Pancreas (tissue), 10 donors: ENCODE measurements around the gene STAC2. TPM values are rescaled to one million over a fixed set of nuclear protein-coding genes. Genes with fewer than 3 reads are reported as not detected.
A peak's percentile ranks its signal among the peaks of the same experiment; 100 is the strongest.

Experiments used
- ATAC-seq, 4 donors: fragments of 200-7000 bp; cut with Tn5 transposase; one replicate each; pipeline versions ENCODE4 v1.8.0 to v1.9.1; 2020; ENCODE audit warnings: mild to moderate bottlenecking in 4 of 4, moderate library complexity in 4 of 4
- DNase-seq, 6 donors: peaks; one replicate each; pipeline ENCODE4 v3.0.0-alpha.2; 2020
- FAIRE-seq: peaks from 2 replicates; lab custom pipeline; 2012; peaks lifted over from hg19 to GRCh38; lab: Jason Lieb, UNC
- H3K27ac ChIP-seq, 4 donors: fragments of 200-600 bp; sonication (generic); 1 replicate in 3 of 4; 2 replicates in 1 of 4; pipeline versions ENCODE4 v1.5.0 to v1.8.0; 2020
- H3K27me3 ChIP-seq, 4 donors: fragments of 200-600 bp; one replicate each; pipeline ENCODE4 v1.8.0; 2021
- H3K36me3 ChIP-seq, 3 donors: fragments of 200-600 bp; sonication (generic) in 1 of 3; one replicate each; pipeline versions ENCODE4 v1.5.0 to v1.8.0; 2020 to 2021
- H3K4me1 ChIP-seq, 3 donors: fragments of 200-600 bp; one replicate each; pipeline ENCODE4 v1.8.0; 2021
- H3K4me3 ChIP-seq, 4 donors: fragments of 200-600 bp; sonication (generic) in 2 of 4; one replicate each; pipeline versions ENCODE4 v1.5.0 to v1.8.0; 2020 to 2021
- H3K9me3 ChIP-seq, 4 donors: fragments of 200-600 bp; one replicate each; pipeline ENCODE4 v1.8.0; 2021
- WGBS, 2 donors: extraction: QIAGEN DNeasy Blood & Tissue Kit; methylation state at CpG; one replicate each; pipeline ENCODE4 v1.1.7; 2013; 5-methylcytosine and 5-hydroxymethylcytosine counted together
- intact Hi-C, 3 donors: fragments of 100-400 bp; cut with DNase I; formaldehyde crosslinking; loops; one replicate each; pipeline versions ENCODE4 v1.11.1 to v1.14.2; 2022
- polyA plus RNA-seq, 2 donors: library from polyadenylated mRNA; stranded (reverse); fragments of 200-250 nt; gene quantifications; one replicate each; pipeline ENCODE4 v1.2.3, GENCODE V29; 2013
- total RNA-seq, 6 donors: library from RNA; stranded (reverse); fragmentation: NEBNext Ultra II Directional in 4 of 6; extraction: Animal tissue kit (Norgen Biotek cat#: 25700) in 4 of 6; gene quantifications; one replicate each; pipeline versions ENCODE4 v1.2.1 to v1.2.4, GENCODE V29; 2021 to 2023
- TF ChIP-seq, protein P1 (sequence below), 4 donors: fragments of 200-600 bp; sonication (generic) in 3 of 4; IDR thresholded peaks; one replicate each; pipeline versions ENCODE4 v1.5.0 to v1.8.0; 2021; ENCODE audit warnings: antibody characterized with exemption in 4 of 4
- donor health status: healthy with polysubstance abuse.
- donor health status: DM: no; HTN: no; CAD: no; lungs with moderate emphysema.
- donor health status: DM: no; HTN: no; CAD: no.
- donor health status: control.
- donor health status: control.
- donor health status: Bipolar disorder and iron deficiency.
- donor health status: DM: yes; HTN: yes; CAD: no.
- donor health status: DM: no; HTN: no; CAD: no.
- donor health status: DM: no; HTN: no; CAD: no.
- donor health status: DM: yes; HTN: yes; CAD: no.

Gene STAC2
- total and polyA plus RNA-seq, 8 donors: 0.07 to 0.12 (median 0.09) TPM; not detected in 3

- DNase-seq (peak in 2 of 6 donors; percentile 23 to 69), ATAC-seq (peak; percentile 19 to 38 (median 24)), FAIRE-seq (no peak)
- H3K9me3 ChIP-seq: no peaks in the 10 kb centered on the region
- TF ChIP-seq, protein P1, sequence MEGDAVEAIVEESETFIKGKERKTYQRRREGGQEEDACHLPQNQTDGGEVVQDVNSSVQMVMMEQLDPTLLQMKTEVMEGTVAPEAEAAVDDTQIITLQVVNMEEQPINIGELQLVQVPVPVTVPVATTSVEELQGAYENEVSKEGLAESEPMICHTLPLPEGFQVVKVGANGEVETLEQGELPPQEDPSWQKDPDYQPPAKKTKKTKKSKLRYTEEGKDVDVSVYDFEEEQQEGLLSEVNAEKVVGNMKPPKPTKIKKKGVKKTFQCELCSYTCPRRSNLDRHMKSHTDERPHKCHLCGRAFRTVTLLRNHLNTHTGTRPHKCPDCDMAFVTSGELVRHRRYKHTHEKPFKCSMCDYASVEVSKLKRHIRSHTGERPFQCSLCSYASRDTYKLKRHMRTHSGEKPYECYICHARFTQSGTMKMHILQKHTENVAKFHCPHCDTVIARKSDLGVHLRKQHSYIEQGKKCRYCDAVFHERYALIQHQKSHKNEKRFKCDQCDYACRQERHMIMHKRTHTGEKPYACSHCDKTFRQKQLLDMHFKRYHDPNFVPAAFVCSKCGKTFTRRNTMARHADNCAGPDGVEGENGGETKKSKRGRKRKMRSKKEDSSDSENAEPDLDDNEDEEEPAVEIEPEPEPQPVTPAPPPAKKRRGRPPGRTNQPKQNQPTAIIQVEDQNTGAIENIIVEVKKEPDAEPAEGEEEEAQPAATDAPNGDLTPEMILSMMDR (IDR thresholded peaks at IDR 0.05): no peak
- intact Hi-C loops: no loop called here
- peak within 1 kb of the TSS; percentile 14 to 46 (median 30) for H3K4me3 ChIP-seq
- H3K27ac ChIP-seq: peak within 1 kb of the TSS; percentile 27 to 63 (median 45)
- H3K27me3 ChIP-seq: no peaks in the 10 kb centered on the region
- peaks cover 0 to 13% (median 13%) of the 10 kb centered on the region in 3 donors for H3K4me1 ChIP-seq
- no peaks in the 10 kb centered on the region for H3K36me3 ChIP-seq
- WGBS, 2 donors: 25 to 27% methylated on average over 17 of the region's 17 CpGs
These were observed 59.9 kb downstream of the STAC2 start, which contains the start of gene ARL5C for GRCh38 chr17:39165841-39166349. TSS of gene ARL5C (minus strand) at chr17:39166161. CDS start at chr17:39165760, 401 bp downstream.

GRCh38 chr17:39165178-39165840, 60.4 kb downstream of the STAC2 start:
- peak overlapping the region; percentile 27 to 63 (median 45) for H3K27ac ChIP-seq

GRCh38 chr17:39164675-39165143, 61.0 kb downstream of the STAC2 start:
- peak; percentile 86 to 93 (median 88) for DNase-seq
- Histone ChIP-seq H3K9me3 (no peaks in the 10 kb centered on the region), H3K4me3 (peak overlapping the region; percentile 14 to 46 (median 30)), H3K4me1 (peaks cover 0 to 13% (median 13%) of the 10 kb centered on the region in 3 donors), H3K27me3 (no peaks in the 10 kb centered on the region), H3K36me3 (no peaks in the 10 kb centered on the region), H3K27ac (peak overlapping the region in 2 of 4 donors; percentile 45 to 63)
- WGBS, 2 donors: 0 to 1% methylated on average over 15 of the region's 15 CpGs
- no peak for FAIRE-seq
- intact Hi-C loops: no loop called here
- TF ChIP-seq, protein P1 (IDR thresholded peaks at IDR 0.05): peak; percentile 63 to 68 (median 67)
- peak; percentile 79 to 87 (median 86) for ATAC-seq

More at GRCh38 chr17:39165178-39165840, 60.4 kb downstream of the STAC2 start:
- peak; percentile 10 to 18 (median 14) for ATAC-seq
- FAIRE-seq: no peak
- WGBS, 2 donors: 13 to 14% methylated on average over 49 to 51 of the region's 51 CpGs
- Histone ChIP-seq H3K36me3 (no peaks in the 10 kb centered on the region), H3K4me1 (peaks cover 0 to 13% (median 13%) of the 10 kb centered on the region in 3 donors), H3K27me3 (no peaks in the 10 kb centered on the region), H3K9me3 (no peaks in the 10 kb centered on the region), H3K4me3 (peak overlapping the region; percentile 14 to 46 (median 30))
- TF ChIP-seq, protein P1 (IDR thresholded peaks at IDR 0.05): no peak
- no peak for DNase-seq
- intact Hi-C loops: no loop called here

- no peaks in the 10 kb centered on the region for H3K36me3 ChIP-seq
- TF ChIP-seq, protein P1 (IDR thresholded peaks at IDR 0.05): no peak
- WGBS, 2 donors: 78 to 79% methylated on average over 2 of the region's 2 CpGs
- H3K27me3 ChIP-seq: no peaks in the 10 kb centered on the region
- no peak for DNase-seq
- no peak overlapping the region for H3K27ac ChIP-seq
- no peaks in the 10 kb centered on the region for H3K9me3 ChIP-seq
- FAIRE-seq: no peak
- H3K4me1 ChIP-seq: peaks cover 0 to 13% (median 7%) of the 10 kb centered on the region in 3 donors
- no peak for ATAC-seq
- H3K4me3 ChIP-seq: no peak overlapping the region
- intact Hi-C loops: no loop called here
These were observed 63.8 kb downstream of the STAC2 start for GRCh38 chr17:39161962-39162361.

Other genes starting within 250 kb of the STAC2 start
- 1 to 10 TPM in 5 of 6 donors, under 1 TPM in 1; 0.88 to 5.6 (median 1.8) TPM for gene PLXDC1, start 74.3 kb downstream of the STAC2 start, total RNA-seq
- 1 to 10 TPM; 1.8 to 4.0 TPM for gene PLXDC1, start 74.3 kb downstream of the STAC2 start, polyA plus RNA-seq
- gene ARL5C, start 59.8 kb downstream of the STAC2 start, total RNA-seq: under 1 TPM in 4 of 6 donors, not detected in 2; 0.31 to 0.87 (median 0.72) TPM
- 1 to 10 TPM in 1 of 2 donors, not detected in 1; 1.0 TPM for gene ARL5C, start 59.8 kb downstream of the STAC2 start, polyA plus RNA-seq
- gene CACNB1, start 28.3 kb downstream of the STAC2 start, total RNA-seq: 1 to 10 TPM; 1.8 to 3.3 (median 2.4) TPM
- gene CACNB1, start 28.3 kb downstream of the STAC2 start, polyA plus RNA-seq: 1 to 10 TPM; 6.5 to 6.8 TPM
- gene RPL19, start 25.7 kb downstream of the STAC2 start, total RNA-seq: 1,000 to 10,000 TPM in 3 of 6 donors, 100 to 1,000 TPM in 3; 925 to 1,465 (median 1,055) TPM
- 1,000 to 10,000 TPM; 1,688 to 1,714 TPM for gene RPL19, start 25.7 kb downstream of the STAC2 start, polyA plus RNA-seq
- 10 to 100 TPM in 1 of 6 donors, 1 to 10 TPM in 5; 5.3 to 15.5 (median 7.7) TPM for gene FBXL20, start 175.7 kb upstream of the STAC2 start, total RNA-seq
- 1 to 10 TPM; 2.5 to 2.9 TPM for gene FBXL20, start 175.7 kb upstream of the STAC2 start, polyA plus RNA-seq
- 10 to 100 TPM in 4 of 6 donors, 1 to 10 TPM in 2; 7.1 to 16.8 (median 12.5) TPM for gene MED1, start 225.3 kb upstream of the STAC2 start, total RNA-seq
- 1 to 10 TPM; 4.0 to 6.0 TPM for gene MED1, start 225.3 kb upstream of the STAC2 start, polyA plus RNA-seq
- gene CDK12, start 235.5 kb upstream of the STAC2 start, total RNA-seq: 10 to 100 TPM; 14.3 to 30.7 (median 18.2) TPM
- gene CDK12, start 235.5 kb upstream of the STAC2 start, polyA plus RNA-seq: 10 to 100 TPM in 1 of 2 donors, 1 to 10 TPM in 1; 9.3 to 12.4 TPM